GM19238 (cell line): ENCODE data around the gene TEX264.

Source experiments
- DNase-seq: peaks from one replicate; pipeline ENCODE4 v3.0.0; 2011; ENCODE audit warnings: low spot score; ENCODE audit not compliant: insufficient read length

Gene TEX264

DNA sequence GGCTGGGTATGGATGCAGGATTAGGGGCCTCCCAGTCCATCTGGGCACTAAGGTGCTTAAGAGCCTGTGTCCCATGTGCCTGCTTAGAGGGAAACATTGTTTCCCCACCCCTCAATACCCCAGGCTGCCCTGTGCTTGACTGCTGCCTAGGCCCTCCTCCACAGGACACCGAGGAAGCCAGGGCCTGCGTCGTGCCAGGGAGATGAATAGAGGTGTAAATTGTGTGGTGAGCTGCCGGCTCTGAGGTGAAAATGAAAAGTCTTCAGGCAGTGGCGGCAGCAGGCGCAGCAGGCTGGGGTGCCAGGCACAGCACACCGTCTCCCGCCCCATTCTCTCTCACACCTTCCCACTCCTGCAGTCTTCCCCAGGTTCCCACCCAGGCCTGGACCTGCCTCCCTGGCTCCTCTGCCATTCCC lies 21.9 kb downstream of the TEX264 start:
- DNase-seq, result no peak

DNA sequence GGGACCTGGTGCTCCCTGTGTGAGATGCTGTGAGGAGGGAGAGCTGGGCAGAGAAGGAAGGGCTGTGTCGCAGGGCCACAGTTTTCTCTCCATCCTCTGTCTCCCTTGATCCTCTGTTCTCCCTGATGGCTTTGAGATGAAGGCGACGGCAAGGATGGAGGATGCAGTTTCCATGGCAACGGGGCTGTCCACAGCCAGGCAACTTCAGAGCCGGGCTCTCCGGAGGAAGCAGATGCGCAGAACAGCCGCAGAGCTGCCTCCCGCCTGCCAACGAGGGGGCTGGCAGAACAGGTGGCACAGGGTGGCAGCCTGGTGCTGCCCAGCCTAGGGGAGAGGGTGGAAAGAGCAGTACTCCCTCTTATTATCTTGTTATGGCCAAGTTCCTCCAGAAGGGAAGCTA lies 25.9 kb downstream of the TEX264 start:
- no peak for DNase-seq

DNA sequence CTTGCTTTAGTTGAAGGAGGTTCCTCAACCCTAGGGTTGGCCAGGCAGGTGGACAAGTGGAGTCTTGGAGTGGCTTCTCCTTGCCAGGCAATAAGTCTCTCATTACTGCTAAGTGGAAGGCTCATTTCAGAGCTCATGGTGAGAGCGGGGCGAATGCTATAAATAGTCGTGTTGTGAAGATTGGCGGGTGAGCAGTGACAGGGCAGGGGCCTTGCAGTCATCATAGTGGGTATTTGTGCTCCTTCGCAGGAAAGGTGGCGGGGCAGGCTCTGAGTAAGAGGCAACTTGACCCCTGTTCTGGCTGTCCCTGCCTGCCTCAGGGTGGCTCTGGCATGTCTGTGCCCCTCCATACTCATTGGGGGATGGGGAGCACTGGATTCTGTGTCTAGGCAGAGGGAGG lies 27.2 kb downstream of the TEX264 start:
- no peak for DNase-seq

DNA sequence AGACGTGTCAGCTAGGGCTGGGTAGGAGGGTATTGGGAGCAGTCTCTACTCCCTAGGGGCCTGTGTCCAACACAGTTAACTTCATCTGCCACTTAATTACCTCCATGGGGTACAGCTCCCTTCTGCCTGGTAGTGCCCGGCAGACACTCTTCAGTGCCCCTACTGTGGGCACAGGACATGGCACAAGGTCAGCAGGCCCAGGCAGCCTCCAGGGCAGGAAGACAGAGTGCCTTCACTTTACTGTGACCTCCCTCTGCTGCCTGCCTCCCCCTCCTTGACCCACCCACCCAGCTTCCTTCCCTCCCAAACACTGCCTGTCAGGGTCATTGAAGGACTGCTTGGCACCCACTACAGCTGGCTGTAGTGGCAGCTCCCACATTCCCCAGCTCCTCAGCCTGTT lies 29.4 kb downstream of the TEX264 start:
- DNase-seq, result no peak

DNA sequence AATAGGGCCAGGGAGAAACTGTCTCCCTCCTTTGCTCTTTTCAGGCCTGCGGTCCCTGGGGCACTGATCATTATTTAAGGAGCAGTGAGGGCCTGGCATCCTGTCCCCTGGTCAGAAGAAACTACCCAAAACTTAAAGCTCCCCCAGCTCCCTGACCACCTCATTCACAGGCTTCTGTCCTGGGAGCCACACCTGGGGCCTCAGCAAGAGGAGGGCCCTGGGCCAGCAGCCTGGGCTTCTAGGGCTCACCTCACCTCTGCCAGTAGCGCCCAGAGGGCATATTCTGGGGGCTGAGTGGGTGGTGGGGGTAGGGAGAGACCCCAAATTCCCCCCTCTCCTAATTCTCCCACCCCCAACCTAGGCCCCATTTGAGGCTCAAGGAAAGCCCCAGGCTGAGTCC lies 31.1 kb downstream of the TEX264 start:
- DNase-seq, result no peak

DNA sequence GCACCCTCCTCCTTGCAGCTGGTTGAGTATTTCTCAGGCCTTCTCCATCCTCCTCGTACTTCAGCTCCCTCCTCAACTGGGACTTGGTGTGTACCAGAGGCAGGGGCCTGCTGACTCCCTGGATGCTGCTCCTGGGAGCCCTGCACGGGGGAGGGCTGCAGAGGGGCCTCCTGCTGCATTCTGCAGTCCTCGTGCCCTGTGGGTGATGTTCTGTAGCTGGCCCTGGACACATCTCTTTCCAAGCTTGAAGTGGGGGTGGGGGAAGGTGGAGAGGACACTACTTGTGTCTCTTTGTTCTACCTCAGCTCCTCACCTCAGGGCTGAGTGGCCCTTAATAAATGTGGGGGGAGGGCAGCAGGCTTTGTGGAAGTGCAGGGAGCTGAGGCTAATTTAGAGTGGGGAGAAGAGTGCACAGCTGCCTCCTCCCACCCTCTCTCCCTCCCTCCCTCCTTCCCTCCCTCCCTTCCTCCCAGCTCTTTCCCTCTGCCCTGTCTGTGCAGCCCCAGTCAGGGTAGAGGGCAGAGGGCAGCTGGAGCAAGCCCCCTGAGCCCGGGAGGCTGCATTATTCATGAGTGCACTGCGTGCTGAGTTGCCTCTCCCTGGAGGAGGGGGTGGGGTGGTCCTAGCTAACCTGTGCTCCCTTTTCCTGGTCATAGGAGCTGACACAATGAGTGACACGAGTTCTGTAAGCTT lies 32.2 kb downstream of the TEX264 start:
- DNase-seq, result no peak

DNA sequence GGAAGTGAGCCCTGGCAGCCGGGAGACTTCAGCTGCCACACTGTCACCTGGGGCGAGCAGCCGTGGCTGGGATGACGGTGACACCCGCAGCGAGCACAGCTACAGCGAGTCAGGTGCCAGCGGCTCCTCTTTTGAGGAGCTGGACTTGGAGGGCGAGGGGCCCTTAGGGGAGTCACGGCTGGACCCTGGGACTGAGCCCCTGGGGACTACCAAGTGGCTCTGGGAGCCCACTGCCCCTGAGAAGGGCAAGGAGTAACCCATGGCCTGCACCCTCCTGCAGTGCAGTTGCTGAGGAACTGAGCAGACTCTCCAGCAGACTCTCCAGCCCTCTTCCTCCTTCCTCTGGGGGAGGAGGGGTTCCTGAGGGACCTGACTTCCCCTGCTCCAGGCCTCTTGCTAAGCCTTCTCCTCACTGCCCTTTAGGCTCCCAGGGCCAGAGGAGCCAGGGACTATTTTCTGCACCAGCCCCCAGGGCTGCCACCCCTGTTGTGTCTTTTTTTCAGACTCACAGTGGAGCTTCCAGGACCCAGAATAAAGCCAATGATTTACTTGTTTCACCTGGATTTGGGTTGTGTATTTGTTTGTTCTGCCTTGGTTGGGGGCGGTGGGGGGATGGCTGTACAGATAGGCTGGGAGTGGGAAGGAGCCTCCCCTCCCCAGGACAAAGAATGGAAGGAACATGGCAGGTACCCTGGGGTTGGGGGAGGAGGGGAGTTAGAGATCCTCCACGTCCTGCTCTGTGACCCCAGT lies 32.9 kb downstream of the TEX264 start:
- DNase-seq, result no peak

DNA sequence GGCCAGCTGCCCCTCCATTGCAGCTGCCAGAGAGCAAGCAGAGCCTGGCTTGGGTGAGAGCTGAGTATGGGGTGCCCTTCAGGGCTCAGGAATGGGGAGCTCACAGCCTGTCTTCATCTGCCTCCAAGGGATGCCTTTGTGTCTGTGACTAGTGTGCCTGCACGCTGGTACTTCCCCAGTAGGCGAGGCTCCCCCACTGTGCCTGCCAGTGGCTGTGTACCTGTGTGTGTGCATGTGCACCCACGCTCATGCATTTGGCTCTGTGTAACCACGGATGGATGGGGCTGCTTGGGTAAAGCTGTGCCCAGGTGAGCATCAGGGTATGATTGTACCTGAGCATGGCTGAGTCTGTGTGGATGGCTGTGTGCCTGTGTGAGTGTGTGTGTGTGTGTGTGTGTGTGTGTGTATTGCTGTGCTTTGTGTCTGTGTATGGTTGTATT lies 33.5 kb downstream of the TEX264 start:
- DNase-seq, result no peak

DNA sequence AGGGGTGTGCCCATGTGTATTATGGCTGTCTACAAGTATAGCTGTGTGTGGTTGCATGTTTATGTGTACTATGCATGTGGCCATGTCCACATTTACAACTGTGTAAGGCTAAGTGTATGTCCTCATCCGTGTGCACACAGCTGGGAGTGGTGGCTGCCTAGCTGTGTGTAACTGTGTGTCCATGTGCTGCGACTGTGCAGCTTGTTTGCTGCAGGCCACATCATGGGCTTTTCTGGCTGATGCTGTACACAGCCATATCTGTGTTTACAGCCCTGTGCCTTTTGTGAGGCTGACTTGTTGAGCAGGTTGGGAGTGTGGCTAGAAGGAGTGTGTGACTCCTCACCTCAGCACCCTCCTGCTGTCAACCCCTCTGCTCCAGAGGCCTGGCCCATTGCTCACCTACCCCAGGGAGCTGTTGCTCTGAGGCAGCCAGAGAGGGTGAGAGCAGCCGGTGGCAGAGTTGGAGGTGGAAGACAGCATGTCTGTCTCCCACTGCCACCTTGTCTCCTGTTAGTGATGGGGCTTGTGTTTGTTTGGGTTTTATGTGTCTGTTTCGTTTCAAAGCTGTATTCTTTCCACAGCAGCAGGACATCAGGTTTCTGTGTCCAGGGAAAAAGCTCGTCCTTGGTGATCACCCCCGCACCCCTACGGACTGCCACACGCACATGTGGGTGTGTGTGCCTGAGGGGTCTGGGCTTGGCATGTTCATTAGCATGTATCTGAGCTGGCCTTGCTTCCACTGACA lies 34.4 kb downstream of the TEX264 start:
- DNase-seq, result no peak

DNA sequence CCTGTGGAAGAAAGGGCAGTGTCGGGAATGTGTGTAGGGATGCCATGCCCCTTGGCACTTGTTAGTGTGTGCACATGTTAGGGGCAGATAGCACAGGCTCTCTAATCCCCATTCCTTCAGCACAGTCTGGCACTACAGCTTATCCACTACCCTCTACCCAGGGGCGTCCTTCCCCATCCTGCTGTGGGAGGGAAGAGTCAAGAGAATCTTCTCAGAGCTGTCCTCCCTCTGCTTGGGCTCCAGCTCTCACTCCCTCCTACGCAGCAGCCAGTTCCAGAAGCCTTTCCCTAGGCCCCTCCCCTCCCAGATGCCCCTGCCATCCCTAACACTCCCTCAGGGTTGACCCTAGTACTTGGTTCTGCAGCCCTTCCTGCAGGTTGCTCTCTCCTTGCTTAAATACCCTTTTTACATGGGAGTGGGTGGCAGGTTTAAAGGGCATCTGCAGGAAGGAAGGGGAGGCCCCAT lies 35.0 kb downstream of the TEX264 start:
- no peak for DNase-seq

DNA sequence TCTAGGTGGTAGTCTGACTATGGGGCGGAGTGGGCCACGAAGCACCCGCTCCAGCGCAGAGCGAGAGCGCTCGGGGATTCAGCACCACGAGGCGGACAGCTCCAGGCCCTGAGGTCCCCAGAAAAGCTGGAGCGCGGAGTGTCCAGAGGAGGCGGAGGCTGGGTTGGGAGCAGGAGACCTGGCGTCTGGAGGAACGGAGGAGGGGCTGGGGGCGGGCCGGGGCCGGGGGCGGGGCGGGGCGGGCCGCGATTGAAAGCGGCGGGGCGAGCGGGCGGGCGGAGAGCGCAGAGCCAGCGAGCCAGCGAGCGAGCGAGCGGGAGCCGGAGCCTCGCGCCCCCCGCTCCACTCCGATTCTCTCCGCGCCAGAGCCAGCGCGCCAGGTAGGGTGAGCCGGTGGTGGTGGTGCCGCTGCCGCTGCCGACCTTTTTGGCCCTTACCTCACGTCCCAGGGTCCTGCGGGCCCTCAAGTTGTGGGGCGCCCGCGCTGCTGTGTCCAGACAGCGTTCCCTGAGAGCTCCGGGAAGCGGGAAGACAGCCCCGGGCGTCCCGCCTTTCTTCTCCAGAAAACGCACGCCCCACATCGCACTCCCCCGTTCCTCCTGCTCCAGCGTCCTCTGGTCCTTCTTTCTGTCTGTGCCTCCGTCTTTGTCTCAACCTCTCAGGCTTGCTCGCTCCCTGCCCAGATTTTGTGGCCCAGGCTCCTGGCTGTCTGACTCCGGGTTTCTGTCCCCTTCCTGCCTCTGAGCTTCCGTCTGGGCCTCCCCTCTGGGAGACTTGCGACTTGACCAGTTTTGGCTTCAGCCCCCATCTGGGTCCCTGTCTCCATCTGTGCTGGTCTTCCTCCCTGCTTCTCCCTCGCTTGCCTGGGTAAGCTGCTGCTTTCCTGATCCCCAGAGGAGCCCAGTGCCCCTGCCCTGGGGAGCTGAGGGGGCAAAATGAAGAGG lies 36.0 kb downstream of the TEX264 start, which contains the start of gene GRM2:
Gene GRM2 (plus strand): TSS at position 281 of the 944 bp plus-strand sequence. CDS start 1,916 bp downstream, outside the sequence.
- DNase-seq, result no peak

DNA sequence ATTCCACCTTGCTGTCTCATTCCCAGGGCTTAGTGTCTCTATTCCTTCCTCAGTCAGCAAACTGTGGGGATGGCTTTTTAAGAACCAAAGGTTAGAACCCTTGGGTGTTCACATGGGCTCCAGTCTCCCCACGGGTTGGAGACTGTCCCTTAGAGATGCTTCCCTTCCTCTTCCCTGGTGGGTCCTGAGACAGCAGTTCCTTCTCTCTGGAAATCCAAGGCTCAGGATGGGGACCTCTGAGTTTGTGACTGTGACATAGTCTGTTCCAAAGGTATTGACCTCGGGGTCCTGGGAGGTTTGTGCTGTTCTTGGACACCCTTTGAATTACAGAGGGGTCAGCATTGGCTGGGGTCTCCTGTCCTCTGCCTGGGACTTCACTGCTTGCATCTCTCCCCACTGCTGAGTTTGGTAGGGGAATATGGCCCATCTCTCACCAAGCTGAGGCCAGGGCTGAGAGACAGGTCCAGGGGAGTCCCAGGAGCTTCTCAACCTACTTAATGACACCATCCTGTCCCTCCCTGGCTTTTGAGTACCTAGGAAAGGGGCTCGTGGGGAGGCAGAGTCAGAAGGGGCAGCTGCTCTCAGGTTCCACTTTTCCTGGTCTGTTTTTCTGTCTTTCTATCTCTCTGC lies 37.3 kb downstream of the TEX264 start:
- no peak for DNase-seq

DNA sequence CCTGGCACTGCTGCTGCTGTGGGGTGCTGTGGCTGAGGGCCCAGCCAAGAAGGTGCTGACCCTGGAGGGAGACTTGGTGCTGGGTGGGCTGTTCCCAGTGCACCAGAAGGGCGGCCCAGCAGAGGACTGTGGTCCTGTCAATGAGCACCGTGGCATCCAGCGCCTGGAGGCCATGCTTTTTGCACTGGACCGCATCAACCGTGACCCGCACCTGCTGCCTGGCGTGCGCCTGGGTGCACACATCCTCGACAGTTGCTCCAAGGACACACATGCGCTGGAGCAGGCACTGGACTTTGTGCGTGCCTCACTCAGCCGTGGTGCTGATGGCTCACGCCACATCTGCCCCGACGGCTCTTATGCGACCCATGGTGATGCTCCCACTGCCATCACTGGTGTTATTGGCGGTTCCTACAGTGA lies 38.0 kb downstream of the TEX264 start:
- DNase-seq, result no peak

DNA sequence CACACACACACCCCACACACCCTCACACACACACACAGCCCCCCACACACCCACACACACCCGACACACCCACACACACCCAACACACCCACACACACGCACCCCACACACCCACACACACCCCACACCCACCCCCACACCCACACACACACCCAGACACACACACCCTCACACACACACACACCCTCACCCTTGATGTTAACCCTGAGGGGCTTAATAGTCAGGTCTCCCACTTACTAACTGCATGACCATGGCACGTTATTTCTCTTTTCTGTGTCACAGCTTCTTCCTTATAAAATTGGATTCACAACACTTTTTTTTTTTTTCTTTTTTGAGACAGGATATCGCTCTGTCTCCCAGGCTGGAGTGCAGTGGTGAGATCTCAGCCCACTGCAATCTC lies 38.6 kb downstream of the TEX264 start:
- no peak for DNase-seq

DNA sequence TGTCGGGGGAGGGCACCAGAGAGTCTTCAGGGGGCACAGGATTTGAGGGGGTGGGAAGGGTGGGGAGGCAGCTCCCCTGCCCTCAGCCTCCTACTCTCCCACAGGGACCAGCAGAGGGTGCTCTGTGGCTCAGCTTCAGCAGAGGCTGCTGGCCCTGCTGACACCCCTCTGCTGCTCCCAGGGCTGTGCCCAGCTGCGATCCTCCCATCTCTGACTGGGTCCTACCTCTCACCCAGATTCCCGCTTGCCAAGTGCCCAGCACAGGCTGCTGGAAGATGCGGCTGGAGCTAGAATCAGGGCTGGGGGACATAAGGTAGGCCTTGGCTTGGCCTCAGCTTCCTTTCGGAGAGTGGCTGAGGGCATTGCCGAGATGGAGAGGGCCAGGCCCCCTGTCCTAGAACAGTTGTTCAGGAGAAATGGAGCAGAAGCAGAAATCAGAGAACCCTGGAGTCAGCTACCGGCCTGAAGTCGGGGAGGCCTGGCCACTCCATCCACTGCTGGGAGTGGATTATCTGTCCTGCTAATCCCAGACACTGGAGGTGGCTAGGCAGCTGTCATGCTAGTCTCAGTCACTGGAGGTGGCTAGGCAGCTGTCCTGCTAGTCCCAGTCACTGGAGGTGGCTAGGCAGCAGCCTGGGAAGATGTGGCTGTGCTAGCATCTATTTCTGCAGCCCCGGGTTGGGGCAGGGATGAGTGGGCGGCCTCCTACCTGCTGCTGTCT lies 39.7 kb downstream of the TEX264 start:
- peak; percentile 4 for DNase-seq

DNA sequence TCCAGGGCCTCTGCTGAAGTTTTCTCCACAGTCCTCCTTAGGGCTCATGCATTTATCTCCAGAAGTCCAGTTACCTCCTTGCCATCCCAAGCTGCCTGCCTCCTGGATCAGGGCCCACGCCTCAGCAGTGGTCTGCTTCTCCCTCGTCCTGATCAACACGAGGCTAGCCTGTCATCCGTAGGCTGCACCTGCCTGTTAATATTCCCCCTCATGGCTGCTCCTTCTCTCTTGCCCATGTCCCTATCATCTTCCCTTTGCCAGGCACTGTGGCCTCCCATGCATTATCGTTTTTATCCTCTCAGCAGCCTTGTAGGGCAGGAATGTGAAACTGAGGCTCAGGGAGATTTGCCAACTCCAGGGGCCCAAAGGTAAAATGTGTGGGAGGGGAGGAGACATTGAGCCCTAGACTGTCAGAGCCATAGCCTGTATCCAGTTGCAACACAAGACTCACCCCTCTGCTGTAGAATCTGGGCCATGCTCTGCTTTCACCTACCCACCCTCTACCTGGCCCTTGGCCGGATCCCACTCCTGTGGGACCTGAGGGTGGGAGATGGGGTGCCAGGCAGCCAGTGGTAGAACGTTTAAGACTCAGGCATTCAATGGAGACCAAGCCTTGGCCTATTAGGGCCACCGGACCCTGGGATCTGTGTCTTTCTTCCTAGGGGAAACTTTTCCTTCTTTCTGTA lies 40.4 kb downstream of the TEX264 start:
- DNase-seq, result peak; percentile 1

DNA sequence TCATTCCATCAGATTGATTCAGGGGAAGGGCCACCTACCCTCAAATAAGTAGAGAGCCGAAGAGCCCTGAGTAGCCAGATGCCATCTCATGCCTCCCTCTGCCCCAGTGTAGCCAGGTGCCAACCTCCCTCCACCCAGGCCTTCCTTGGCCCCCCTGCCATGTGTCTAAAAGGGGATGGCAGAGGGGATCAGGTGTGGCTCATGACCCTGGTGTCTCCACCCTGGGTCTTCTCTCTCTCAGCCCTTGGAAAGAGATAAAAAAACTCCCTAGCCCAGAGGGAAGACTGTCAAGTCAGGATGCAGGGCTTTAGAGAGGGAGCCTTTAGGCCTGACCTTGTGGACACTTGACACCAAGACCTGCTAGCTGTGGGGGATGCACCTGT lies 41.0 kb downstream of the TEX264 start:
- DNase-seq, result no peak

DNA sequence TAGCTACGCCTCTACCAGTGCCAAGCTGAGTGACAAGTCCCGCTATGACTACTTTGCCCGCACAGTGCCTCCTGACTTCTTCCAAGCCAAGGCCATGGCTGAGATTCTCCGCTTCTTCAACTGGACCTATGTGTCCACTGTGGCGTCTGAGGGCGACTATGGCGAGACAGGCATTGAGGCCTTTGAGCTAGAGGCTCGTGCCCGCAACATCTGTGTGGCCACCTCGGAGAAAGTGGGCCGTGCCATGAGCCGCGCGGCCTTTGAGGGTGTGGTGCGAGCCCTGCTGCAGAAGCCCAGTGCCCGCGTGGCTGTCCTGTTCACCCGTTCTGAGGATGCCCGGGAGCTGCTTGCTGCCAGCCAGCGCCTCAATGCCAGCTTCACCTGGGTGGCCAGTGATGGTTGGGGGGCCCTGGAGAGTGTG lies 41.5 kb downstream of the TEX264 start:
- DNase-seq, result no peak

DNA sequence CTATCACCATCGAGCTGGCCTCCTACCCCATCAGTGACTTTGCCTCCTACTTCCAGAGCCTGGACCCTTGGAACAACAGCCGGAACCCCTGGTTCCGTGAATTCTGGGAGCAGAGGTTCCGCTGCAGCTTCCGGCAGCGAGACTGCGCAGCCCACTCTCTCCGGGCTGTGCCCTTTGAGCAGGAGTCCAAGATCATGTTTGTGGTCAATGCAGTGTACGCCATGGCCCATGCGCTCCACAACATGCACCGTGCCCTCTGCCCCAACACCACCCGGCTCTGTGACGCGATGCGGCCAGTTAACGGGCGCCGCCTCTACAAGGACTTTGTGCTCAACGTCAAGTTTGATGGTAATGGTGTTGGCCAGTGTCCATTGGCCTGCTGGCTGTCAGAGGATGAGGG lies 41.9 kb downstream of the TEX264 start:
- no peak for DNase-seq
